ENCODE data around the gene RPL15. TPM values are rescaled to one million over a fixed set of nuclear protein-coding genes. Genes with fewer than 3 reads are reported as not detected.

Gene RPL15
- total and polyA plus RNA-seq, 4 donors: 1,285 to 3,372 (median 2,309) TPM

- no peaks in the 10 kb centered on the region for H3K27me3 ChIP-seq (ENCODE audit: control insufficient read depth in 3 of 3, insufficient read depth in 3 of 3, low read length in 2 of 3)
- H3K36me3 ChIP-seq (ENCODE audit: control insufficient read depth in 4 of 4, insufficient read depth in 4 of 4, low read length in 4 of 4): no peaks in the 10 kb centered on the region
- no peaks in the 10 kb centered on the region for H3K9me3 ChIP-seq (ENCODE audit: control insufficient read depth in 4 of 4, insufficient read depth in 3 of 4, low read length in 3 of 4)
- WGBS, 2 donors: 70 to 85% methylated on average over 2 of the region's 2 CpGs
- no peak overlapping the region for H3K27ac ChIP-seq (ENCODE audit: low read depth in 1 of 2, low read length in 1 of 2)
- H3K4me1 ChIP-seq (ENCODE audit: control insufficient read depth in 5 of 5, insufficient read depth in 5 of 5, low read length in 5 of 5): peaks cover 3 to 40% (median 12%) of the 10 kb centered on the region in 5 donors
- ATAC-seq (ENCODE audit: insufficient read depth, low FRiP score) (no peak), DNase-seq (peak in 1 of 3 donors; percentile 58)
- TF ChIP-seq CTCF (IDR thresholded peaks at IDR 0.05; ENCODE audit: control extremely low read depth, extremely low read depth): no peak
- no peak overlapping the region for H3K9ac ChIP-seq (ENCODE audit: insufficient read depth in 1 of 2, low read length in 2 of 2)
- no peak overlapping the region for H3K4me3 ChIP-seq
Observed at GRCh38 chr3:23873941-23874340, 43.0 kb upstream of the RPL15 start.

DNA sequence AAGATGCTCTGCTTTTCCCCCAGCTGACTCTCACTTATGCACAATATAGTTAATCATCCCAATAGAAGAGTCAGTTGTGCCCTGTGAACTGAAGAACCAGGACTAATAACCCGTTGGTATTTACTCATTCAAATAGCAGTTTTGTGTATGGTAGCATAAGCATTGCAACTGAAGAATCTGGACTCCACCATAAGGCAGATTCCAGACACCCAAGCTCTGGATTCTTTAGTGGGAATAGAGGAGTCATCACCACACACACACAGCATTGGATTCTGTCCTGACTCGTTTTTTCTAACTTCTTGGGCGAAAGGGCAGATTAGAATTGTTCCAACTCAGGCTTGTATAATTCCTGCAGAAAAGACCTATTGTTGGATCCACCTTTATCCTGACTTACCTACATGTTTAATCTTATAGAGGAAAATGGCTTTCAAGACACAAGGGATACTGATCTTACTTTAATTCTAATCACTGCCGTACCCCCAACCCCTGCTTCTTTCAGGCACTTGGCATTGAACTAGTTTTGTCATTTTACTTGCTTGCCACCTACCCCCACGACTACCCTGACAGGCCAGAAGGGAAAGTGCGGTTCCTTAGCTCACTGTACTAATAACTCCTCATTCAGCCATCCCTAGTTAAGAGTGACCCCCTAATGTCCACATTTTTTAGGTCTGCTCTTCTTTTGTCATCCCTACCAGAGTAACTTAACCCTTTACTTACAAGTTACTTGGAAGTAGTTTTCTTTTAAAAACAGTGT is 42.4 kb upstream of the RPL15 start:
- DNase-seq: no peak
- no peak for TF ChIP-seq CTCF (IDR thresholded peaks at IDR 0.05; ENCODE audit: control extremely low read depth, extremely low read depth)
- WGBS, 2 donors: 74 to 85% methylated on average over 6 of the region's 6 CpGs
- no peak overlapping the region for H3K27ac ChIP-seq (ENCODE audit: low read depth in 1 of 2, low read length in 1 of 2)
- no peaks in the 10 kb centered on the region for H3K36me3 ChIP-seq (ENCODE audit: control insufficient read depth in 4 of 4, insufficient read depth in 4 of 4, low read length in 4 of 4)
- no peak overlapping the region for H3K4me3 ChIP-seq
- H3K4me1 ChIP-seq (ENCODE audit: control insufficient read depth in 5 of 5, insufficient read depth in 5 of 5, low read length in 5 of 5): peaks cover 3 to 39% (median 12%) of the 10 kb centered on the region in 5 donors
- H3K27me3 ChIP-seq (ENCODE audit: control insufficient read depth in 3 of 3, insufficient read depth in 3 of 3, low read length in 2 of 3): no peaks in the 10 kb centered on the region
- ATAC-seq (ENCODE audit: insufficient read depth, low FRiP score): no peak
- no peak overlapping the region for H3K9ac ChIP-seq (ENCODE audit: insufficient read depth in 1 of 2, low read length in 2 of 2)
- no peaks in the 10 kb centered on the region for H3K9me3 ChIP-seq (ENCODE audit: control insufficient read depth in 4 of 4, insufficient read depth in 3 of 4, low read length in 3 of 4)

DNA sequence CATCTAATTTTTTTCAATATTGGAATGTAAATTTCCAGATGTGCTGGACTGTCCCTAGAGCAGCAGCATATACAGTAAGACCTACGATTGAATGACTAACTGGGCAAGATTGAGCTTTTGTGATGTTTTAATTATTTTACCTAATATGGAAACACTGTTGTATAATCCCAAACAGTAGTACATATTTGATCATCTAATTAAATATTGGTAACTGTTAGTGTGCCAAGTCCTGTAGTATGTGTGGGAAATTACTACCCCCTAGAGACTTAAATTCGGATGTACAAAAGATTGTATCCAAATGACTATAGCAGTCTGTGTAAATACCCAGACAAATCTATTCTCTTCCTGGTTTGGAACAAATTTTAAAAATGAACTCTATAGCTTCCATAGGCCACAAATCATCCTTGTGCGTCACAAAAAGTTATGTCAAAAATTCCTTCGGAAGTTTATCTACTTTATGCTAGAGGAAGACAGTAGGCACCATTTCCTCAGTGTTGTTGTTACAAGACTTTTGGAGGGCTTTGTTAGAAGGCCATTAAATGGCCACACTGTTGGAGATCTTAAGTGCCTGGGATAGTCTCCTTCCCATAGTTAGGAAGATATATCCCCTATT is 41.7 kb upstream of the RPL15 start:
- no peak for TF ChIP-seq CTCF (IDR thresholded peaks at IDR 0.05; ENCODE audit: control extremely low read depth, extremely low read depth)
- ATAC-seq (ENCODE audit: insufficient read depth, low FRiP score) (no peak), DNase-seq (no peak)
- Histone ChIP-seq H3K4me1 (ENCODE audit: control insufficient read depth in 5 of 5, insufficient read depth in 5 of 5, low read length in 5 of 5) (peaks cover 3 to 32% (median 12%) of the 10 kb centered on the region in 5 donors), H3K9me3 (ENCODE audit: control insufficient read depth in 4 of 4, insufficient read depth in 3 of 4, low read length in 3 of 4) (no peaks in the 10 kb centered on the region), H3K9ac (ENCODE audit: insufficient read depth in 1 of 2, low read length in 2 of 2) (no peak overlapping the region), H3K27ac (ENCODE audit: low read depth in 1 of 2, low read length in 1 of 2) (no peak overlapping the region), H3K27me3 (ENCODE audit: control insufficient read depth in 3 of 3, insufficient read depth in 3 of 3, low read length in 2 of 3) (no peaks in the 10 kb centered on the region), H3K4me3 (no peak overlapping the region), H3K36me3 (ENCODE audit: control insufficient read depth in 4 of 4, insufficient read depth in 4 of 4, low read length in 4 of 4) (no peaks in the 10 kb centered on the region)
- WGBS, 2 donors: 73 to 79% methylated on average over 4 of the region's 4 CpGs

Measured in lung (tissue), 12 donors.